ENCODE results near the gene LINC00632. TPM values are rescaled to one million over a fixed set of nuclear protein-coding genes. Genes with fewer than 3 reads are reported as not detected.

The LINC00632 gene
- total RNA-seq, 1 donor from 2014 or later, result 626 TPM

DNA sequence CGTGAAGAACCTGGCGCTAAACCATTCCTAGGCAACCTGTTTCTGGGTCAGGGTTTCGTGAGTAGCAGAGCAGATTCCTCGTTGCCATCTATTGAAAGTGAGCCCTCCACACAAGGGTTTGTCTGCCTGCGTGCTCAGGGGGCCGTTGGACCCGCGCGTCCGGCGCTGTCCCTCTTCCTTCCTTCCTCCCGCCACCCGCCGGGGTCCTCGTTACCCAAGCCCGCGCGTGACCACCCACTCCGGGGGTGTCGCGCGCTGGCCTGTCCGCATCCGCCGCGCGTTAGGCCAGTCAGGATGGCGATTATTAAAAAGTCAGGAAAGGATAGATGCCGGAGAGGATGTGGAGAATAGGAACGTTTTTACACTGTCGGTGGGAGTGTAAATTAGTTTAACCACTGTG is 66.8 kb downstream of the LINC00632 start:
- Mint-ChIP-seq H3K36me3 (ENCODE audit: low read depth) (peaks cover 11% of the 10 kb centered on the region), H3K9me3 (ENCODE audit: low read depth) (peaks cover 9% of the 10 kb centered on the region)

DNA sequence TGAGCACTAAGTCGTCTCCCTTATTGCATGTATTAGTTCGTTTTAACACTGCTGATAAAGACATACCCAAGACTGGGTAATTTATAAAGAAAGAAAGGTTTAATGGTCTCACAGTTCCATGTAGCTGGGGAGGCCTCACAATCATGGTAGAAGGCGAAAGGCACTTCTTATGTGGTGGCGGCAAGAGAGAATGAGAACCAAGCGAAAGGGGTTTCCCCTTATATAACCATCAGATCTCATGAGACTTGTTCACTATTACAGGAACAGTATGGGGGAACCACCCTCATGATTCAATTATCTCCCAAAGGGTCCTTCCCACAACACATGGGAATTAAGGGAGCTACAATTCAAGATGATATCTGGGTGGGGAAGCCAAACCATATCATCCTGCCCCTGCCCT is 85.1 kb downstream of the LINC00632 start:
- TF ChIP-seq, protein P1, sequence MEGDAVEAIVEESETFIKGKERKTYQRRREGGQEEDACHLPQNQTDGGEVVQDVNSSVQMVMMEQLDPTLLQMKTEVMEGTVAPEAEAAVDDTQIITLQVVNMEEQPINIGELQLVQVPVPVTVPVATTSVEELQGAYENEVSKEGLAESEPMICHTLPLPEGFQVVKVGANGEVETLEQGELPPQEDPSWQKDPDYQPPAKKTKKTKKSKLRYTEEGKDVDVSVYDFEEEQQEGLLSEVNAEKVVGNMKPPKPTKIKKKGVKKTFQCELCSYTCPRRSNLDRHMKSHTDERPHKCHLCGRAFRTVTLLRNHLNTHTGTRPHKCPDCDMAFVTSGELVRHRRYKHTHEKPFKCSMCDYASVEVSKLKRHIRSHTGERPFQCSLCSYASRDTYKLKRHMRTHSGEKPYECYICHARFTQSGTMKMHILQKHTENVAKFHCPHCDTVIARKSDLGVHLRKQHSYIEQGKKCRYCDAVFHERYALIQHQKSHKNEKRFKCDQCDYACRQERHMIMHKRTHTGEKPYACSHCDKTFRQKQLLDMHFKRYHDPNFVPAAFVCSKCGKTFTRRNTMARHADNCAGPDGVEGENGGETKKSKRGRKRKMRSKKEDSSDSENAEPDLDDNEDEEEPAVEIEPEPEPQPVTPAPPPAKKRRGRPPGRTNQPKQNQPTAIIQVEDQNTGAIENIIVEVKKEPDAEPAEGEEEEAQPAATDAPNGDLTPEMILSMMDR (IDR thresholded peaks at IDR 0.05), result no peak
- Mint-ChIP-seq H3K36me3 (ENCODE audit: low read depth) (no peaks in the 10 kb centered on the region), H3K9me3 (ENCODE audit: low read depth) (peaks cover 7% of the 10 kb centered on the region), H3K27ac (ENCODE audit: unreplicated experiment) (no peak overlapping the region), H3K4me3 (ENCODE audit: unreplicated experiment) (no peak overlapping the region), H3K27me3 (ENCODE audit: low read depth) (no peaks in the 10 kb centered on the region), H3K4me1 (ENCODE audit: low read depth) (peaks cover 4% of the 10 kb centered on the region)
- no peak for DNase-seq (ENCODE audit: low spot score)

More for the DNA sequence above, 66.8 kb downstream of the LINC00632 start:
- TF ChIP-seq, protein P1 (IDR thresholded peaks at IDR 0.05), result no peak
- no peak for DNase-seq (ENCODE audit: low spot score)
- H3K27me3 Mint-ChIP-seq (ENCODE audit: low read depth), result no peaks in the 10 kb centered on the region
- no peak overlapping the region for H3K4me3 Mint-ChIP-seq (ENCODE audit: unreplicated experiment)
- H3K27ac Mint-ChIP-seq (ENCODE audit: unreplicated experiment), result no peak overlapping the region
- H3K4me1 Mint-ChIP-seq (ENCODE audit: low read depth), result no peaks in the 10 kb centered on the region

DNA sequence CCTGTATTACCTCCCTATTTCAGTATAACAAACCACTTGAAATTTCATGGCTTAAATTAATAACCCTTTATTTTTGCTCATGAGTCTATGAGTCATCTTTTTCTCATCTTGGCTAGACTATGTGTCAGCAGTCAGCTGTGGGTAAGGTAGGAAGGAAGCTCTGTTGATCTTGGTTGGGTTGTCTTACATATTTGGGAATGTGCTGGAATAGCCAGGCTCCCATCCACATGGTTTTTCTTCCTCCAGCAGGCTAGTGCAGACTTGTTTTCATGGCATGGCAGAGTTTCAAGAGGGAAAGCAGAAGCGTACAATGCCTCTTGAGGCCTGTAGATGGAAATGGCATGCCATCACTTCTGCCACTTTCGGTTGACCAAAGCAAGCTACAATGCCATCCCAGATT is 89.7 kb downstream of the LINC00632 start:
- TF ChIP-seq, protein P1 (IDR thresholded peaks at IDR 0.05), result no peak
- no peaks in the 10 kb centered on the region for H3K36me3 Mint-ChIP-seq (ENCODE audit: low read depth)
- H3K27ac Mint-ChIP-seq (ENCODE audit: unreplicated experiment), result no peak overlapping the region
- peaks cover 4% of the 10 kb centered on the region for H3K4me1 Mint-ChIP-seq (ENCODE audit: low read depth)
- no peak overlapping the region for H3K4me3 Mint-ChIP-seq (ENCODE audit: unreplicated experiment)
- H3K9me3 Mint-ChIP-seq (ENCODE audit: low read depth), result peaks cover 7% of the 10 kb centered on the region
- no peaks in the 10 kb centered on the region for H3K27me3 Mint-ChIP-seq (ENCODE audit: low read depth)
- no peak for DNase-seq (ENCODE audit: low spot score)

DNA sequence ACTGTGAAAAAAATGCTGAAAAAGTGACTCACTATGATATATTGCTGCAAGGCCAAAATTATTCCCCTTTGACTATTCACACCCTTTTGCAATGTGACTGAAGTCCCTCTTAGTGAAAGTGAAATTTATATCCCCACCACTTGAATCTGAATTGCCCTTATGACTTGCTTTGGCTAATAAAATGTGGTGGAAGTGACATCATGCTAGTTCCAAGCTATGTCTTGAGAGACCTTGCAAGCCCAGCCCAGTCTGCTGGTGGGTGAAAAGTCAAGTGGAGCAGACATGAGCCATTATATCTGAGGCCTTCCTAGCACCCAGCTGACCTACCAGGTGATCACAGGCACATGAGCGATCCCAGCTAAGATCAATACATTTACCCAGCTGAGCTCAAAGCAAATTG is 94.7 kb downstream of the LINC00632 start:
- DNase-seq (ENCODE audit: low spot score), result no peak
- Mint-ChIP-seq H3K4me3 (ENCODE audit: unreplicated experiment) (no peak overlapping the region), H3K9me3 (ENCODE audit: low read depth) (peaks cover 19% of the 10 kb centered on the region), H3K4me1 (ENCODE audit: low read depth) (peaks cover 1% of the 10 kb centered on the region), H3K27ac (ENCODE audit: unreplicated experiment) (no peak overlapping the region), H3K27me3 (ENCODE audit: low read depth) (no peaks in the 10 kb centered on the region), H3K36me3 (ENCODE audit: low read depth) (no peaks in the 10 kb centered on the region)
- TF ChIP-seq, protein P1 (IDR thresholded peaks at IDR 0.05), result no peak

DNA sequence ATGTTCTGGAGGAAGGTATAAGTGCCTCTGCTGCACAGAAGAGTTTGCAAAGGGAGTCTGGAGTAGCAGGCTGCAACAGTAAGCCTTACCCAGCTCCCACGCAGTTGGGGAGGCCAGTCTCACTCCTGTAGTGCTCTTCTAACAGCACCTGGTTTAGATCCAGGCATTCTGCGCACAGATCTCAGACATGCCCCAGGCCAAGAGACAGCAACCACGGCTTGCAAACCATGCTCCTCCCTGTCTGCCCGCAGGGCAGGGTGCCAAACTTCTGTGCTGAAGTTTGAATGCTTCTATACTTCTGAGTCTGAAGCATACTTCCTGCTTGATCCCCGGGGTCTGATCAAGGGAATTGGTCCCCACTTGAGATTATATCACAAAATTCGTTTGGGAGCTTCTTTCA is 106.3 kb downstream of the LINC00632 start:
- no peak for DNase-seq (ENCODE audit: low spot score)
- Mint-ChIP-seq H3K9me3 (ENCODE audit: low read depth) (peaks cover 34% of the 10 kb centered on the region), H3K4me1 (ENCODE audit: low read depth) (peaks cover 14% of the 10 kb centered on the region), H3K27me3 (ENCODE audit: low read depth) (peaks cover 12% of the 10 kb centered on the region), H3K27ac (ENCODE audit: unreplicated experiment) (no peak overlapping the region), H3K36me3 (ENCODE audit: low read depth) (peaks cover 5% of the 10 kb centered on the region), H3K4me3 (ENCODE audit: unreplicated experiment) (no peak overlapping the region)
- TF ChIP-seq, protein P1 (IDR thresholded peaks at IDR 0.05), result no peak

Data from chondrocyte (in vitro differentiated cells).